ENCODE data around the gene CD101.

GRCh38 chr1:117077267-117077666 is 75.7 kb downstream of the CD101 start:
- TF ChIP-seq CTCF (conservative IDR thresholded peaks at IDR 0.05; ENCODE audit: low read length), result no peak
- TF ChIP-seq EZH2phosphoT487 (IDR thresholded peaks at IDR 0.05; ENCODE audit: borderline replicate concordance, low read depth, low read length), result no peak
